DMS114 treated with DMSO at 0.1 percent for 48 hours (cell line): ENCODE data around the gene FAM32A.

Experiments used
- DNase-seq: peaks from one replicate; lab custom pipeline; 2025; ENCODE audit not compliant: unreplicated experiment; lab: John Stamatoyannopoulos, UW

Gene FAM32A

GRCh38 chr19:16201011-16201391 is 15.8 kb downstream of the FAM32A start:
- no peak for DNase-seq

- DNase-seq, result no peak
These were observed 17.4 kb downstream of the FAM32A start for GRCh38 chr19:16202320-16203255.

- no peak for DNase-seq
These were observed 18.2 kb downstream of the FAM32A start for GRCh38 chr19:16203256-16204004.

- no peak for DNase-seq
These were observed 18.7 kb downstream of the FAM32A start for GRCh38 chr19:16204005-16204294.

GRCh38 chr19:16205205-16206045 is 20.2 kb downstream of the FAM32A start:
- no peak for DNase-seq

GRCh38 chr19:16206046-16206605 is 20.9 kb downstream of the FAM32A start:
- DNase-seq, result no peak

- no peak for DNase-seq
These were observed 21.4 kb downstream of the FAM32A start for GRCh38 chr19:16206637-16207036.

- DNase-seq, result no peak
These were observed 21.9 kb downstream of the FAM32A start for GRCh38 chr19:16207063-16207462.

- DNase-seq, result no peak
These were observed 22.3 kb downstream of the FAM32A start for GRCh38 chr19:16207490-16208025.

GRCh38 chr19:16208064-16208759 is 23.0 kb downstream of the FAM32A start:
- DNase-seq, result no peak

GRCh38 chr19:16208847-16209665 is 23.8 kb downstream of the FAM32A start:
- DNase-seq, result no peak

- DNase-seq, result no peak
These were observed 25.0 kb downstream of the FAM32A start for GRCh38 chr19:16210168-16210567.

- DNase-seq, result no peak
These were observed 27.9 kb downstream of the FAM32A start for GRCh38 chr19:16213076-16213475.

- DNase-seq, result no peak
These were observed 31.8 kb downstream of the FAM32A start for GRCh38 chr19:16216744-16217670.

GRCh38 chr19:16217716-16218451 is 32.7 kb downstream of the FAM32A start:
- DNase-seq, result no peak

- DNase-seq, result no peak
These were observed 33.6 kb downstream of the FAM32A start for GRCh38 chr19:16218851-16219250.

GRCh38 chr19:16222806-16223205 is 37.6 kb downstream of the FAM32A start:
- no peak for DNase-seq

- DNase-seq, result no peak
These were observed 38.5 kb downstream of the FAM32A start for GRCh38 chr19:16223746-16224145.
